RWPE2 (cell line): ENCODE results near the gene DDO.

Source experiments
- ATAC-seq: fragments of 200-7000 bp; cut with Tn5 transposase; 3 replicates; pipeline ENCODE4 v1.9.1; 2021; ENCODE audit warnings: low read depth
- DNase-seq: peaks from one replicate; pipeline ENCODE4 v3.0.0-alpha.2; 2020; ENCODE audit warnings: low spot score
- H3K27ac ChIP-seq: fragments of 450-650 bp; 2 replicates; pipeline ENCODE4 v1.5.1; 2017; ENCODE audit warnings: mild to moderate bottlenecking; ENCODE audit not compliant: poor library complexity, severe bottlenecking
- H3K27me3 ChIP-seq: fragments of 250-450 bp; sonication (Bioruptor Pico); 2 replicates; pipeline ENCODE4 v1.5.1; 2021; ENCODE audit warnings: mild to moderate bottlenecking, moderate library complexity; ENCODE audit not compliant: insufficient read depth, poor library complexity, severe bottlenecking
- H3K36me3 ChIP-seq: fragments of 250-450 bp; sonication (Bioruptor Pico); 2 replicates; pipeline ENCODE4 v1.5.1; 2020; ENCODE audit warnings: low read depth, mild to moderate bottlenecking, moderate library complexity
- H3K4me1 ChIP-seq: fragments of 250-450 bp; sonication (Bioruptor Pico); 2 replicates; pipeline ENCODE4 v1.5.1; 2021; ENCODE audit warnings: mild to moderate bottlenecking, moderate library complexity; ENCODE audit not compliant: insufficient read depth, poor library complexity, severe bottlenecking
- H3K4me3 ChIP-seq: fragments of 250-450 bp; sonication (Bioruptor Pico); 2 replicates; pipeline ENCODE4 v1.5.1; 2021; ENCODE audit warnings: mild to moderate bottlenecking, moderate library complexity; ENCODE audit not compliant: severe bottlenecking
- H3K9me3 ChIP-seq: fragments of 250-450 bp; sonication (Bioruptor Pico); 2 replicates; pipeline ENCODE4 v1.5.1; 2021; ENCODE audit warnings: mild to moderate bottlenecking, moderate library complexity; ENCODE audit not compliant: severe bottlenecking
- CTCF ChIP-seq: fragments of 450-650 bp; IDR thresholded peaks from one replicate; pipeline ENCODE4 v1.5.1; 2017; ENCODE audit warnings: mild to moderate bottlenecking, moderate library complexity; ENCODE audit not compliant: poor library complexity, severe bottlenecking

The DDO gene

DNA sequence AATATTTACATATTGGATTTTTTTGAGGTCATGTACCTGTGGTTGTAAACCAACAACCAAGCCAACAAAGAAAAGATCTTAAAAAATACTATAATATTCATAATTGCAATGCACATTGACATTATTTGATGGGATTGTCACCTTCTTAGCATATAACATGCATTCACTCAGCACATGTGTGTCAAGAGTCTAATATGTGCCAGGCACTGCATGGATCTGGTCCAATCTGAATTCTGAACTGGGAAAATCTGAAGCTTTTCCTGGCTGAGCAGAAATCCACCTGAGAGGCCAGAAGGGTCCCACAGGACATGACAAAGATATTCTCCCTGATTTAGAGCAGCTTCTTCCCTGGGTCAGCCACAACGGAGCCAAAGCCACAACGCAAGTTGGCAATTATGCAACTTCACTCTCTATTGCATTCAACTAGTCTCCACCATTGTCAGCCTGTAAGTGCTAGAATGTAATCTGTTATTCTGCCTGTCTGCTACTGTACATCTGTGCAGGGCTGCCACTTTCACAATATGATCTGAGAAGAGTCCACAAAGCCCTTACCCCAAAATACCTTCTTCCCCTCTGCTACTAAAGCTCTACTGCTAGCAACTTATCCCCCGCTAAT is 17.0 kb upstream of the DDO start:
- H3K27ac ChIP-seq, result no peak overlapping the region
- no peak overlapping the region for H3K4me3 ChIP-seq
- no peaks in the 10 kb centered on the region for H3K36me3 ChIP-seq
- no peaks in the 10 kb centered on the region for H3K27me3 ChIP-seq
- no peak for TF ChIP-seq CTCF
- no peaks in the 10 kb centered on the region for H3K4me1 ChIP-seq
- DNase-seq (no peak), ATAC-seq (no peak)
- no peaks in the 10 kb centered on the region for H3K9me3 ChIP-seq

DNA sequence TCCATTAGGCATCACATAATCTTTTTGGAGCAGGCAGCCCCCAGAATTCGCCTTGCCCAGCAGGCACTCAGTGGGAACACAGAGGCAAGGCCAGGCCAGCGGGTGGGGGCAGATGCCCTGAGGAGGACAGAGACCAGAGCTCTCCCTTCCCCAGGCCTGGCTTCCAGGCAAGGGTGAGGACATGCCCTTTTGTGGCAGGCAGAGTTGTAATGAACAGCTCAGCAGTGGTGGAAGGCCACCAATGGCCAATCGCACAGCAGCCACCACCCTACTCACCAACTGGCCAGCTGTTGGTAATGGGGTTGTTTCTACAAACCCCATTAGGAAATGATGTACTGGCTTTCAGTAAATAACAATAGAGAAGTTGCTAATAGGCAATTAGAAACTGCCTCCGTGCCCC is 15.4 kb upstream of the DDO start:
- no peak overlapping the region for H3K4me3 ChIP-seq
- H3K27me3 ChIP-seq, result no peaks in the 10 kb centered on the region

DNA sequence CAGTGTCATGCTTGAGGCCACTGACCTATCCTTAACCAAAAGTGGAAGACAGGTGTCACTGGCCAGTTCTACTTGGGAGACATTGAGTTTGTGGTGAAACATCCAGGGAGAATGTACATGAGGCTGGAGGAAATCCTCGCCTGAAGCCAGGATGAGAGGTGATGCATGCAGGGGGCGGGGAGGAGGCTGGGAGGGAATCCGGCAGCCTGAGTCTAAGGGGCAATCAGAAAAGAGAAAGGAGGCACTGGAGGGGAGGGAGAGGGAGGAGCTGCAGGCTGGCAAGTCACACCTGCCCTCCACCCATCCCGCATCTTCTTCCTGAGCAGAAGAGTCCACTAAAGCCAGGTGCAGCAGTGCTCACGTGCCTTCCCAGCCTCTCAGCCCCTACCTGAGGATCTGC is 14.9 kb upstream of the DDO start:
- DNase-seq (no peak), ATAC-seq (no peak)
- no peak overlapping the region for H3K4me3 ChIP-seq
- no peaks in the 10 kb centered on the region for H3K4me1 ChIP-seq
- H3K9me3 ChIP-seq, result no peaks in the 10 kb centered on the region
- no peak for TF ChIP-seq CTCF
- no peaks in the 10 kb centered on the region for H3K36me3 ChIP-seq
- H3K27me3 ChIP-seq, result no peaks in the 10 kb centered on the region
- H3K27ac ChIP-seq, result no peak overlapping the region

More for the DNA sequence above, 15.4 kb upstream of the DDO start:
- no peak for TF ChIP-seq CTCF
- H3K27ac ChIP-seq, result no peak overlapping the region
- H3K36me3 ChIP-seq, result no peaks in the 10 kb centered on the region
- ATAC-seq (no peak), DNase-seq (no peak)
- no peaks in the 10 kb centered on the region for H3K9me3 ChIP-seq
- H3K4me1 ChIP-seq, result no peaks in the 10 kb centered on the region

GRCh38 chr6:110428153-110428552 is 12.8 kb upstream of the DDO start:
- no peaks in the 10 kb centered on the region for H3K4me1 ChIP-seq
- no peak overlapping the region for H3K27ac ChIP-seq
- no peaks in the 10 kb centered on the region for H3K27me3 ChIP-seq
- TF ChIP-seq CTCF, result no peak
- ATAC-seq (no peak), DNase-seq (no peak)
- no peaks in the 10 kb centered on the region for H3K9me3 ChIP-seq
- no peaks in the 10 kb centered on the region for H3K36me3 ChIP-seq
- no peak overlapping the region for H3K4me3 ChIP-seq

GRCh38 chr6:110425816-110426215 is 10.4 kb upstream of the DDO start:
- Histone ChIP-seq H3K4me3 (no peak overlapping the region), H3K9me3 (no peaks in the 10 kb centered on the region), H3K36me3 (no peaks in the 10 kb centered on the region), H3K27me3 (no peaks in the 10 kb centered on the region), H3K27ac (no peak overlapping the region), H3K4me1 (no peaks in the 10 kb centered on the region)
- TF ChIP-seq CTCF, result no peak
- ATAC-seq, result no peak
- no peak for DNase-seq
